HepG2 (cell line): ENCODE measurements around the gene DPEP1. TPM values are rescaled to one million over a fixed set of nuclear protein-coding genes. Genes with fewer than 3 reads are reported as not detected.

Source experiments
- FOXO1 ChIP-seq: sonication (generic); formaldehyde crosslinking; IDR thresholded peaks from 2 replicates; pipeline ENCODE4 v1.4.0; 2020; ENCODE audit warnings: missing genetic modification reagents
- HIVEP1 ChIP-seq: sonication (generic); formaldehyde crosslinking; IDR thresholded peaks from 2 replicates; pipeline ENCODE4 v1.4.0; 2020; ENCODE audit warnings: mild to moderate bottlenecking, missing genetic modification reagents
- LCORL ChIP-seq, 2 experiments: fragments of 450-650 bp in 1 of 2; sonication (generic) in 1 of 2; formaldehyde crosslinking in 1 of 2; IDR thresholded peaks; 2 replicates each; pipeline versions ENCODE4 v1.5.0 to v1.6.1; 2017 to 2020; ENCODE audit warnings: antibody characterized with exemption in 1 of 2, missing genetic modification reagents in 1 of 2
- MATR3 ChIP-seq: sonication (generic); formaldehyde crosslinking; IDR thresholded peaks from 2 replicates; pipeline ENCODE4 v1.4.0; 2020; ENCODE audit warnings: missing genetic modification reagents
- MEIS1 ChIP-seq: sonication (generic); formaldehyde crosslinking; IDR thresholded peaks from 2 replicates; pipeline ENCODE4 v1.9.0; 2021; ENCODE audit warnings: mild to moderate bottlenecking, missing genetic modification reagents, moderate library complexity, borderline replicate concordance
- MTA1 ChIP-seq: sonication (generic); formaldehyde crosslinking; IDR thresholded peaks from 2 replicates; pipeline ENCODE4 v1.4.0; 2020; ENCODE audit warnings: missing genetic modification reagents, mild to moderate bottlenecking, borderline replicate concordance
- NR2F1 ChIP-seq, 2 experiments: fragments of 450-650 bp in 1 of 2; formaldehyde crosslinking in 1 of 2; IDR thresholded peaks; 2 replicates each; pipeline versions ENCODE4 v1.5.0 to v1.6.1; 2016 to 2020; ENCODE audit warnings: mild to moderate bottlenecking in 1 of 2, missing compliant biosample characterization in 1 of 2, missing genetic modification reagents in 1 of 2, moderate library complexity in 1 of 2
- PAF1 ChIP-seq: IDR thresholded peaks from 2 replicates; pipeline ENCODE4 v1.6.1; 2016; ENCODE audit warnings: missing genetic modification reagents, missing compliant biosample characterization
- TSC22D2 ChIP-seq: sonication (generic); formaldehyde crosslinking; IDR thresholded peaks from 2 replicates; pipeline ENCODE4 v1.5.1; 2020; ENCODE audit warnings: missing genetic modification reagents, mild to moderate bottlenecking, borderline replicate concordance
- ZFY ChIP-seq: sonication (generic); formaldehyde crosslinking; IDR thresholded peaks from 2 replicates; pipeline ENCODE4 v1.4.0; 2020; ENCODE audit warnings: missing genetic modification reagents
- ZNF274 ChIP-seq: sonication (generic); formaldehyde crosslinking; IDR thresholded peaks from 2 replicates; pipeline ENCODE4 v1.5.1; 2020; ENCODE audit warnings: mild to moderate bottlenecking, missing genetic modification reagents
- ZNF629 ChIP-seq: sonication (generic); formaldehyde crosslinking; conservative IDR thresholded peaks from 2 replicates; pipeline ENCODE4 v1.5.0; 2020; ENCODE audit warnings: missing genetic modification reagents
- ZNF761 ChIP-seq: sonication (generic); formaldehyde crosslinking; conservative IDR thresholded peaks from 2 replicates; pipeline ENCODE4 v1.4.0; 2020; ENCODE audit warnings: mild to moderate bottlenecking, missing genetic modification reagents
- ZNF891 ChIP-seq: sonication (generic); formaldehyde crosslinking; IDR thresholded peaks from 2 replicates; pipeline ENCODE4 v1.5.0; 2020; ENCODE audit warnings: mild to moderate bottlenecking, missing genetic modification reagents
- polyA plus RNA-seq, 8 experiments: library from polyadenylated mRNA; depleted of rRNA in 3 of 8; stranded (reverse) in 7 of 8; unstranded in 1 of 8; fragments of >200 nt; fragmentation: Illumina TruSeq in 4 of 8; extraction: Trizol in 4 of 8; gene quantifications; 2 replicates each; pipeline versions ENCODE4 v1.2.1 to v1.2.3, GENCODE V29; 2011 to 2016; ENCODE audit warnings: low read depth in 4 of 8, missing spikeins in 1 of 8, mixed read lengths in 1 of 8; ENCODE audit not compliant: insufficient read depth in 1 of 8
- total RNA-seq, 5 experiments: library from RNA; depleted of rRNA; stranded (reverse); fragments of >200 nt; fragmentation: Illumina TruSeq; extraction: Trizol; gene quantifications; 2 replicates each; pipeline ENCODE4 v1.2.3, GENCODE V29; 2016; ENCODE audit warnings: low read depth in 1 of 5
- TF ChIP-seq, protein P1 (sequence below): sonication (generic); formaldehyde crosslinking; IDR thresholded peaks from 2 replicates; pipeline ENCODE4 v1.4.0; 2020; ENCODE audit warnings: missing genetic modification reagents
- TF ChIP-seq, protein P2 (sequence below): sonication (generic); formaldehyde crosslinking; IDR thresholded peaks from 2 replicates; pipeline ENCODE4 v1.5.1; 2020; ENCODE audit warnings: missing genetic modification reagents, mild to moderate bottlenecking, borderline replicate concordance
- TF ChIP-seq, protein P3 (sequence below): sonication (generic); formaldehyde crosslinking; IDR thresholded peaks from 2 replicates; pipeline ENCODE4 v1.5.1; 2020; ENCODE audit warnings: mild to moderate bottlenecking, missing genetic modification reagents, moderate library complexity
- TF ChIP-seq, protein P4 (sequence below): sonication (generic); formaldehyde crosslinking; IDR thresholded peaks from 2 replicates; pipeline ENCODE4 v1.4.0; 2020; ENCODE audit warnings: mild to moderate bottlenecking, missing genetic modification reagents

The DPEP1 gene
- total and polyA plus RNA-seq, 2 of the 13 experiments (the other 11 are each of a cell fraction or from before 2014, with no cell fraction given), result 37.6 to 52.2 TPM

DNA sequence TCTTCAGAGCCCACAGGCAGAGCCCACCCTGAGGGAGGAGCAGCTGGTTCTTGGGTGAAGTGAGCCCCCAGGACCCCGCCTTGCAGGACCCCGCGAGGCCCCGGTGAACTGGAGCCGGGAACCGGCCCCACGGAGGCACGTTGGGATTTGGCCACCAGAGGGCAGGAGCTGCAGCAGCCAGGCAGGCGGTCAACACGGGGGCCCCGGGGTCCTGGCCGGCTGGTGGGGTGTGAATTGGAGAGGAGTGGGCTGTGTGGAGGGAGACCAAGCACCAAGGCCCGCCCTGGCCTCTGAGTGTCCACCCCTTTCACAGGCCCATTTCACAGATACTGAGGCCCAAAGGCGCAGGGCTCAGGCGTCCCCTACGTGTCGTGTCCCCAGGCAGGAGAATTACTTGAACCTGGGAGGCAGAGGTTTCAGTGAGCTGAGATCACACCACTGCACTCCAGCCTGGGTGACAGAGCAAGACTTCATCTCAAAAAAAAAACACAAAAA, 2.2 kb downstream of the DPEP1 start (continued):
- TF ChIP-seq, protein P1, sequence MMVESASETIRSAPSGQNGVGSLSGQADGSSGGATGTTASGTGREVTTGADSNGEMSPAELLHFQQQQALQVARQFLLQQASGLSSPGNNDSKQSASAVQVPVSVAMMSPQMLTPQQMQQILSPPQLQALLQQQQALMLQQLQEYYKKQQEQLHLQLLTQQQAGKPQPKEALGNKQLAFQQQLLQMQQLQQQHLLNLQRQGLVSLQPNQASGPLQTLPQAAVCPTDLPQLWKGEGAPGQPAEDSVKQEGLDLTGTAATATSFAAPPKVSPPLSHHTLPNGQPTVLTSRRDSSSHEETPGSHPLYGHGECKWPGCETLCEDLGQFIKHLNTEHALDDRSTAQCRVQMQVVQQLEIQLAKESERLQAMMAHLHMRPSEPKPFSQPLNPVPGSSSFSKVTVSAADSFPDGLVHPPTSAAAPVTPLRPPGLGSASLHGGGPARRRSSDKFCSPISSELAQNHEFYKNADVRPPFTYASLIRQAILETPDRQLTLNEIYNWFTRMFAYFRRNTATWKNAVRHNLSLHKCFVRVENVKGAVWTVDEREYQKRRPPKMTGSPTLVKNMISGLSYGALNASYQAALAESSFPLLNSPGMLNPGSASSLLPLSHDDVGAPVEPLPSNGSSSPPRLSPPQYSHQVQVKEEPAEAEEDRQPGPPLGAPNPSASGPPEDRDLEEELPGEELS (CRISPR knock-in tag), result 0 out of 2 replicates have a peak, but pooled peaks have one; percentile 29
- 0 out of 2 replicates have a peak, but pooled peaks have one; percentile 6 for TF ChIP-seq HIVEP1 (CRISPR knock-in tag)
- TF ChIP-seq TSC22D2, result 0 out of 2 replicates have a peak, but pooled peaks have one; percentile 35
- 0 out of 2 replicates have a peak, but pooled peaks have one; percentile 63 for TF ChIP-seq ZNF761
- TF ChIP-seq ZFY (CRISPR knock-in tag), result peak; percentile 44; the same call in 1 of the 2 replicates
- TF ChIP-seq LCORL (IDR thresholded peaks at IDR 0.05), result no peak
- TF ChIP-seq LCORL (CRISPR knock-in tag; IDR thresholded peaks at IDR 0.05), result peak; percentile 75; the same call in 1 of the 2 replicates
- TF ChIP-seq MTA1 (CRISPR knock-in tag), result peak; percentile 72
- TF ChIP-seq MATR3 (CRISPR knock-in tag), result no peak
- peak; percentile 69; the same call in 1 of the 2 replicates for TF ChIP-seq ZNF274 (CRISPR knock-in tag)
- peak; percentile 67; the same call in 1 of the 2 replicates for TF ChIP-seq ZNF891
- TF ChIP-seq MEIS1, result no peak
- no peak for TF ChIP-seq NR2F1 (CRISPR knock-in tag; IDR thresholded peaks at IDR 0.05)
- TF ChIP-seq, protein P2, sequence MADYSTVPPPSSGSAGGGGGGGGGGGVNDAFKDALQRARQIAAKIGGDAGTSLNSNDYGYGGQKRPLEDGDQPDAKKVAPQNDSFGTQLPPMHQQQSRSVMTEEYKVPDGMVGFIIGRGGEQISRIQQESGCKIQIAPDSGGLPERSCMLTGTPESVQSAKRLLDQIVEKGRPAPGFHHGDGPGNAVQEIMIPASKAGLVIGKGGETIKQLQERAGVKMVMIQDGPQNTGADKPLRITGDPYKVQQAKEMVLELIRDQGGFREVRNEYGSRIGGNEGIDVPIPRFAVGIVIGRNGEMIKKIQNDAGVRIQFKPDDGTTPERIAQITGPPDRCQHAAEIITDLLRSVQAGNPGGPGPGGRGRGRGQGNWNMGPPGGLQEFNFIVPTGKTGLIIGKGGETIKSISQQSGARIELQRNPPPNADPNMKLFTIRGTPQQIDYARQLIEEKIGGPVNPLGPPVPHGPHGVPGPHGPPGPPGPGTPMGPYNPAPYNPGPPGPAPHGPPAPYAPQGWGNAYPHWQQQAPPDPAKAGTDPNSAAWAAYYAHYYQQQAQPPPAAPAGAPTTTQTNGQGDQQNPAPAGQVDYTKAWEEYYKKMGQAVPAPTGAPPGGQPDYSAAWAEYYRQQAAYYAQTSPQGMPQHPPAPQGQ (CRISPR knock-in tag), result no peak
- 0 out of 2 replicates have a peak, but pooled peaks have one; percentile 48 for TF ChIP-seq FOXO1 (CRISPR knock-in tag)
- TF ChIP-seq, protein P3, sequence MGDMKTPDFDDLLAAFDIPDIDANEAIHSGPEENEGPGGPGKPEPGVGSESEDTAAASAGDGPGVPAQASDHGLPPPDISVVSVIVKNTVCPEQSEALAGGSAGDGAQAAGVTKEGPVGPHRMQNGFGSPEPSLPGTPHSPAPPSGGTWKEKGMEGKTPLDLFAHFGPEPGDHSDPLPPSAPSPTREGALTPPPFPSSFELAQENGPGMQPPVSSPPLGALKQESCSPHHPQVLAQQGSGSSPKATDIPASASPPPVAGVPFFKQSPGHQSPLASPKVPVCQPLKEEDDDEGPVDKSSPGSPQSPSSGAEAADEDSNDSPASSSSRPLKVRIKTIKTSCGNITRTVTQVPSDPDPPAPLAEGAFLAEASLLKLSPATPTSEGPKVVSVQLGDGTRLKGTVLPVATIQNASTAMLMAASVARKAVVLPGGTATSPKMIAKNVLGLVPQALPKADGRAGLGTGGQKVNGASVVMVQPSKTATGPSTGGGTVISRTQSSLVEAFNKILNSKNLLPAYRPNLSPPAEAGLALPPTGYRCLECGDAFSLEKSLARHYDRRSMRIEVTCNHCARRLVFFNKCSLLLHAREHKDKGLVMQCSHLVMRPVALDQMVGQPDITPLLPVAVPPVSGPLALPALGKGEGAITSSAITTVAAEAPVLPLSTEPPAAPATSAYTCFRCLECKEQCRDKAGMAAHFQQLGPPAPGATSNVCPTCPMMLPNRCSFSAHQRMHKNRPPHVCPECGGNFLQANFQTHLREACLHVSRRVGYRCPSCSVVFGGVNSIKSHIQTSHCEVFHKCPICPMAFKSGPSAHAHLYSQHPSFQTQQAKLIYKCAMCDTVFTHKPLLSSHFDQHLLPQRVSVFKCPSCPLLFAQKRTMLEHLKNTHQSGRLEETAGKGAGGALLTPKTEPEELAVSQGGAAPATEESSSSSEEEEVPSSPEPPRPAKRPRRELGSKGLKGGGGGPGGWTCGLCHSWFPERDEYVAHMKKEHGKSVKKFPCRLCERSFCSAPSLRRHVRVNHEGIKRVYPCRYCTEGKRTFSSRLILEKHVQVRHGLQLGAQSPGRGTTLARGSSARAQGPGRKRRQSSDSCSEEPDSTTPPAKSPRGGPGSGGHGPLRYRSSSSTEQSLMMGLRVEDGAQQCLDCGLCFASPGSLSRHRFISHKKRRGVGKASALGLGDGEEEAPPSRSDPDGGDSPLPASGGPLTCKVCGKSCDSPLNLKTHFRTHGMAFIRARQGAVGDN (CRISPR knock-in tag), result peak; percentile 75
- no peak for TF ChIP-seq PAF1 (CRISPR knock-in tag)
- peak; percentile 65 for TF ChIP-seq ZNF629 (CRISPR knock-in tag)
- TF ChIP-seq, protein P4, sequence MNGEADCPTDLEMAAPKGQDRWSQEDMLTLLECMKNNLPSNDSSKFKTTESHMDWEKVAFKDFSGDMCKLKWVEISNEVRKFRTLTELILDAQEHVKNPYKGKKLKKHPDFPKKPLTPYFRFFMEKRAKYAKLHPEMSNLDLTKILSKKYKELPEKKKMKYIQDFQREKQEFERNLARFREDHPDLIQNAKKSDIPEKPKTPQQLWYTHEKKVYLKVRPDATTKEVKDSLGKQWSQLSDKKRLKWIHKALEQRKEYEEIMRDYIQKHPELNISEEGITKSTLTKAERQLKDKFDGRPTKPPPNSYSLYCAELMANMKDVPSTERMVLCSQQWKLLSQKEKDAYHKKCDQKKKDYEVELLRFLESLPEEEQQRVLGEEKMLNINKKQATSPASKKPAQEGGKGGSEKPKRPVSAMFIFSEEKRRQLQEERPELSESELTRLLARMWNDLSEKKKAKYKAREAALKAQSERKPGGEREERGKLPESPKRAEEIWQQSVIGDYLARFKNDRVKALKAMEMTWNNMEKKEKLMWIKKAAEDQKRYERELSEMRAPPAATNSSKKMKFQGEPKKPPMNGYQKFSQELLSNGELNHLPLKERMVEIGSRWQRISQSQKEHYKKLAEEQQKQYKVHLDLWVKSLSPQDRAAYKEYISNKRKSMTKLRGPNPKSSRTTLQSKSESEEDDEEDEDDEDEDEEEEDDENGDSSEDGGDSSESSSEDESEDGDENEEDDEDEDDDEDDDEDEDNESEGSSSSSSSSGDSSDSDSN (CRISPR knock-in tag), result 0 out of 2 replicates have a peak, but pooled peaks have one; percentile 29
